Measurements from ENCODE around the gene STRADA.

The STRADA gene

DNA sequence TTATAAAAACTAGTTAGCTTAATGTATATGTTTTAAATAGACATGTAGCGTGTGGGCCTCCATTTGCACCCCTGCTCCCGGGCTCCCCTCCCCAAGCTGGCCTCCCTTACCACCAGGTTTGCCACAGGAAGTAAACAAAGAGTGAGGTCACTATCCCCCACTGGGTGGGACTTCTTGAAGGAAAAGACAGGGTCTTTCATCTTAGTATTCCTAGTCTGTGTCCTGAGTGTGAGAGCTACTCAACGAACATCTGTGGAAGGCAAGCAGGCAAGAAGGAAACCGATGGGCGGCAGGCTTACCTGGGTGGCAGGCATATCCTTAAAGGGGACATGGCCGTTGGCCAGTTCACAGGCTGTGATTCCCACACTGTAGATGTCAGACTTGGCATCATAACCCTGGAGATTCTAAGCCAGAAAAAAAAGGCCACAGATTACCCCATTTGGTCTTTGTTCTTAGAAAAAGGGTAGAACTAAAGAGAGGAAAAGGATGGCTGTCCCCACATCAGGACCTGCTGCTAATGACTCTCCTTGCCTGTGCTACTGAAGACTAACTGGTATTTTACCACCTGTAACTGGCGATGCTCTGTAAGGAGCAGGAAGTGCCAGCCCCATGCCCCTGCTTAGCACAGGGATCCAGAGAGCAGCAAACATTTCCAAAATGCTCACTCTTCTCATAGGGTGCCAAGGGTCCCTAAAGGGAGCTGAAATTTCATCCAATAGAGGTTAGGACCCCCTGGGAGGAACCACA lies 35.1 kb downstream of the STRADA start:
- no peak for ATAC-seq

DNA sequence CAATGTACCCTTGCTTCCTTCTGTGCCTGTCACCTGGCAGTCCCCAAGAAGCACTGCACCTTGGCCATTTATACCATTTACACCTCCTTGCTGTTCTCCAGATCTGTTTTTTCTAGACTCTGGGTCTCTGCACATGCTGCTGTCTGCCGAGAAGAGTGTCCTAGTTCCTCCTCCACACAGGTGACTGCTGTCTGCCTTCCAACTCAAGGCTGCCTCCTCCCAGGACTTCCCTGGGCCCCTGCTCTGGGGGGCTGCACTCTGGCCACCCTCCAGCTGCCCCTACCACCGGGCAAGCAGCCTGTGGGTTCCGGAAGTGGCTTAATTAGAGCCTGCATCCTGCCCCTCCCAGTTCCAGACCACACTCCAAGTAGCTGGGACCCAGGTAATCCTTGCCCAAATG lies 35.9 kb downstream of the STRADA start:
- TF ChIP-seq TCF4 (CRISPR knock-in tag; IDR thresholded peaks at IDR 0.05; ENCODE audit: borderline replicate concordance) (no peak), ZFP30 (CRISPR knock-in tag; IDR thresholded peaks at IDR 0.05) (no peak), CREB5 (CRISPR knock-in tag; IDR thresholded peaks at IDR 0.05; ENCODE audit: low read depth) (no peak)
- ATAC-seq = no peak

More for the DNA sequence above, 35.1 kb downstream of the STRADA start:
- TF ChIP-seq PPARA (CRISPR knock-in tag; IDR thresholded peaks at IDR 0.05; ENCODE audit: borderline replicate concordance) = no peak
- TF ChIP-seq, protein P1, sequence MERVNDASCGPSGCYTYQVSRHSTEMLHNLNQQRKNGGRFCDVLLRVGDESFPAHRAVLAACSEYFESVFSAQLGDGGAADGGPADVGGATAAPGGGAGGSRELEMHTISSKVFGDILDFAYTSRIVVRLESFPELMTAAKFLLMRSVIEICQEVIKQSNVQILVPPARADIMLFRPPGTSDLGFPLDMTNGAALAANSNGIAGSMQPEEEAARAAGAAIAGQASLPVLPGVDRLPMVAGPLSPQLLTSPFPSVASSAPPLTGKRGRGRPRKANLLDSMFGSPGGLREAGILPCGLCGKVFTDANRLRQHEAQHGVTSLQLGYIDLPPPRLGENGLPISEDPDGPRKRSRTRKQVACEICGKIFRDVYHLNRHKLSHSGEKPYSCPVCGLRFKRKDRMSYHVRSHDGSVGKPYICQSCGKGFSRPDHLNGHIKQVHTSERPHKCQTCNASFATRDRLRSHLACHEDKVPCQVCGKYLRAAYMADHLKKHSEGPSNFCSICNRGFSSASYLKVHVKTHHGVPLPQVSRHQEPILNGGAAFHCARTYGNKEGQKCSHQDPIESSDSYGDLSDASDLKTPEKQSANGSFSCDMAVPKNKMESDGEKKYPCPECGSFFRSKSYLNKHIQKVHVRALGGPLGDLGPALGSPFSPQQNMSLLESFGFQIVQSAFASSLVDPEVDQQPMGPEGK (CRISPR knock-in tag; IDR thresholded peaks at IDR 0.05; ENCODE audit: borderline replicate concordance) = no peak
- no peak for TF ChIP-seq TOX (CRISPR knock-in tag; IDR thresholded peaks at IDR 0.05; ENCODE audit: borderline replicate concordance)
- TF ChIP-seq CSRNP3 (CRISPR knock-in tag; IDR thresholded peaks at IDR 0.05) = no peak
- TF ChIP-seq ZFP30 (CRISPR knock-in tag; IDR thresholded peaks at IDR 0.05) = no peak
- TF ChIP-seq TCF4 (CRISPR knock-in tag; IDR thresholded peaks at IDR 0.05; ENCODE audit: borderline replicate concordance) = no peak
- TF ChIP-seq CSDC2 (CRISPR knock-in tag; IDR thresholded peaks at IDR 0.05) = no peak
- TF ChIP-seq ZNF565 (CRISPR knock-in tag; conservative IDR thresholded peaks at IDR 0.05; ENCODE audit: low read depth) = no peak
- no peak for TF ChIP-seq SNAI2 (CRISPR knock-in tag; IDR thresholded peaks at IDR 0.05)
- TF ChIP-seq ZFP3 (CRISPR knock-in tag; IDR thresholded peaks at IDR 0.05) = no peak
- TF ChIP-seq ESRRG (CRISPR knock-in tag; IDR thresholded peaks at IDR 0.05) = no peak

- no peak for ATAC-seq
Measured at GRCh38 chr17:63704836-63705235, 36.8 kb downstream of the STRADA start.

DNA sequence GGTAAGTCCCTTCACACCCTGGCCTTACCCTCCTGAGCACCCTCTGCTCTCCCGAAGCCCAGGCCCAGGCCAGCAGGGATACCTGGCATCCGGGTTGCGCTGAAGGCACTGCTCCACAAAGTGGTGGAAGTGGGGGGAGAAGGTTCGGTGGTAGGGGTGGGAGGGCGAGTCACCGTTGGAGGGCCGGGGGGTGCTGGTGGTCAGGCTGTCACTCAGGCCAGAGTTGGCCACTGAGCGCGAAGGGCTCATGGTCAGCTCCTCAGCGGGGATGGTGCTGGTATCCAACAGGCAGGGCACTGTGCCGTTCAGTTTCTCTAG lies 37.4 kb downstream of the STRADA start:
- ATAC-seq = no peak
- TF ChIP-seq ZC3H10 (CRISPR knock-in tag; IDR thresholded peaks at IDR 0.05) (no peak), ESRRG (CRISPR knock-in tag; IDR thresholded peaks at IDR 0.05) (no peak)
- TF ChIP-seq, protein P1 (CRISPR knock-in tag; IDR thresholded peaks at IDR 0.05; ENCODE audit: borderline replicate concordance) = no peak

More at GRCh38 chr17:63704836-63705235, 36.8 kb downstream of the STRADA start:
- no peak for TF ChIP-seq ARNTL (CRISPR knock-in tag; IDR thresholded peaks at IDR 0.05; ENCODE audit: borderline replicate concordance, low read depth)
- TF ChIP-seq ZFP3 (CRISPR knock-in tag; IDR thresholded peaks at IDR 0.05) = no peak
- no peak for TF ChIP-seq CSRNP3 (CRISPR knock-in tag; IDR thresholded peaks at IDR 0.05)
- no peak for TF ChIP-seq ESRRG (CRISPR knock-in tag; IDR thresholded peaks at IDR 0.05)
- no peak for TF ChIP-seq OSR1 (CRISPR knock-in tag; IDR thresholded peaks at IDR 0.05)
- no peak for TF ChIP-seq RARB (CRISPR knock-in tag; IDR thresholded peaks at IDR 0.05)
- TF ChIP-seq GLIS3 (CRISPR knock-in tag; IDR thresholded peaks at IDR 0.05) = no peak
- no peak for TF ChIP-seq TOX (CRISPR knock-in tag; IDR thresholded peaks at IDR 0.05; ENCODE audit: borderline replicate concordance)
- no peak for TF ChIP-seq ZNF70 (CRISPR knock-in tag; IDR thresholded peaks at IDR 0.05)

Measured in SK-N-SH treated with all-trans-retinoic acid at 6 μM for 48 hours (cell line).